Superior temporal gyrus (tissue), 1 donor: ENCODE measurements around the gene TAF4.
"Not testable (repeated sequence)": the region's sequence is repeated elsewhere in the genome, so short reads cannot be mapped to it uniquely, and the experiment has no call there.

Source experiments
- DNase-seq: peaks from one replicate; pipeline ENCODE4 v3.0.0-alpha.2; 2016; ENCODE audit errors: extremely low spot score

TAF4 gene

DNA sequence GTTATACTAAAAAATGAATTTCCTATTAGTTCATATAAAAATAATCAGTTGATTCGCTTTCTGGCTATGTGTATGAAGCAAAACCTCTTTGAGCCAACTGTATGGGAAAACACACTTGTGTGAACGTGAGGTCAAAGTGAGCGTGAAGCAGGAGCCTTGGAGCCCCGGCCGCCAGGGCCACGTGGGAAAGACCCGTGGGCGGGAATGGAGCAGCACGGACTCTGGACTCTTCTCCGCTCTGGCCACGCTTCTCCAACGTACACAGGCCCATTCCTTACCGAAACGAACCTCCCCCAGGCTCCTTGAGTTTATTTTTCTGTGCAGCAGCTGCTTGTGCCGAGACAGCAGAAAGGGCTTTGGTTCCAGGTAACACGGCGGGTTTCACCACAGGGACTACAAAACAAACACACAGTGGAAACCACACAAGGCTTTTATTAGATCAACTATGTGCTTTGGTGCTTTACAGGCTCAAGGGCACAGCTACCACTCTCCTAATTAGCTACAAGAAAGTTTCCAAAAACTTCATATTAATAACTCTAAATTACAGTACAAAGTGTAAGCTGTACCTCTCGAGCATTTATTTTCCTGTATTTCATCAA is 62.7 kb downstream of the TAF4 start:
- no peak for DNase-seq

DNA sequence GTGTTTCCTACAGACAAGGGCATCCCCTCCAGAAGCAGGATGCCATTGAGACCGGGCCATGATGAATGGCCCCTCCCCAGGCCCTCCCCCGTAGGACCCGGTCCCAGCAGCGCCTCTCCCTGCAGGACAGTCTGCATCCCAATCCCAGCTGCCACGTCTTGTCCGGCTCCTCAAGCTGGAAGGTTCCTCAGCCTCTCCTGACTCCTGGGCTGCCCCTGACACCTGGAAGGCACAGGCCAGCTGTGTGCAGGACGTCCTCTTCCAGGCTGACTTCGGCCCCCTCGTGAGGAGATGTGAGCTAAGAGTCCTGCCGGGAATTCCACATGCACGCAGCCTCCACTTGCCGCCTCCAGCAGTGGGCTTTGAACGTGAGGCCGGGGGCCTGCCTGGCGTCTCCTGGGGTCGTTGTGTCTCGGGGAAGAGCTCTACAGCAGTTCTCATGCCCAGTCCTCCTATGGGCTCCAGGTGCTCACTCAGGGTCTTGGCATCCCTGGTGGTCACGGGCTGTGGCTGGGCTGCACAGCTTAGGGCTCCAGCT is 64.4 kb downstream of the TAF4 start:
- no peak for DNase-seq

DNA sequence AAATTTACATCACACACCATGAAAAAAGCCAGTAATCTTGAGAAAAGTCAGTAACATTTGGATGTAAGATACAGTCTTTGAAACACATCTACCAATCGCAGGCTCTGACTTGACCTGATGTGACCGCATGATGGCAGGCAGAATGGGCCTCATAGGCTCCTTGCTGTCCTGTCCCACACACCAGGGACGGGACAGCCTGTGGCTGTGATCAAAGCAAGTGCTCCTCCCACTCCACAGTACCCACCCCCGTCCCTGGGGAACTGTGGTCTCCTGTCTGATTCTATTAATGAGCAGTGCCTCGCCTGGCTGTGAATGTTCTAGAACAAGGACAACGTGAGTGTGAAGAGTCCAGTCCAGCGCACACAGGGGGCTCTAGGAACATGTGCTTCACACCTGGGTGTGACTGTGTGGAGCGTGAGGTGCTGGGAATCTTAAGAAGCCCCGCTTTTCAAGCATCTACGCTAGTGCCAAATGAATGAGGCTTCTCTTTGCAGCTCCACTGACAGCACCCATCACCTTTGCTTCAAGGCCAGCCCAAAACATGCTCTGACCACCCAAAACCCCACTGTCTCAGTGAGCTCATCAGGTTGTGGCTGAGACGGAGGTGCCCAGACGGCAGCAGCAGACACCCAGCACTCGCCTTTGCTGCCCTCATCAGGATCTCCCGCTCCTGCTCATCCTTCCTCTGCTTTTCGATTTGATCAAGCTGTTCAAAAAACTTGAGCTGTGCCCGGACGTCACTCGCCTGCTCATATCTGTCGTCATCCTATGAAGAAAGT is 67.1 kb downstream of the TAF4 start:
- DNase-seq, result no peak

DNA sequence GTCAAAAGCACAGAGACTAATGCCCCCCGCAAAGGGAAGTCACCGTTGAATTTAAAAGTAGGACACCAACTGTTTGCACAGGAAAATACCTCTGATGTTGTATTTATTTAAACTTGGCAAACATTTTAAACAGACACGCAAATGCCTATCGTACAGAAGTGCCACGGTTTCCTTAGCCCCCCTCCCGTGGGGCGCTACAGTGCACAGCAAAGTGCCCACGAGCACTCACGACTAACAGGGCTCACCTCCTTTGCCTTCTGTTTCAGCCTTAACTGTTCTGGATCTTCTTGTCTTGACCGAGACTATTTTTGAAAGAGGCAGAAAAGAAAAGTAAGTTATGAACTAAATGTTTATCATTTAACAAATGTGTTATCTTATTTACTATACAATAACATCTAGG is 67.8 kb downstream of the TAF4 start:
- no peak for DNase-seq

DNA sequence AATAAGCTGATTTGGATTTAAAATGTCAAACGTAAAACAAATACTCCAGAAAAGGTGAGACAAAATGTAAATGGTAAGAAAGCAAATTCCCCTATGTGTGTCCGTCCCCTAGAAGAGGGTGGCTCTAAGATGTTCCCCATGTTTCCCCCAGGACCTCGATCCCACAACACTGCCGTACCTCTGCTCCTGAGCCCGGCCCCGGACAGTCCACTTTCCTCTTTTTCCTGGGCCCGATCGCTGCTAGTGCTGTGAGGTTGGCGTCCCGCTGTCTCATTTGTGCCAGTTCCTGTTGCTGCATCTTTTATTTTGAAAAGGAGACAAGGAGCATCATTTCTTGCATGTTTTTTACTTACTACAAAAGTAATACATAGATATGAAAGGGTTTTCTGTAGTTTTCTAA is 68.3 kb downstream of the TAF4 start:
- no peak for DNase-seq

DNA sequence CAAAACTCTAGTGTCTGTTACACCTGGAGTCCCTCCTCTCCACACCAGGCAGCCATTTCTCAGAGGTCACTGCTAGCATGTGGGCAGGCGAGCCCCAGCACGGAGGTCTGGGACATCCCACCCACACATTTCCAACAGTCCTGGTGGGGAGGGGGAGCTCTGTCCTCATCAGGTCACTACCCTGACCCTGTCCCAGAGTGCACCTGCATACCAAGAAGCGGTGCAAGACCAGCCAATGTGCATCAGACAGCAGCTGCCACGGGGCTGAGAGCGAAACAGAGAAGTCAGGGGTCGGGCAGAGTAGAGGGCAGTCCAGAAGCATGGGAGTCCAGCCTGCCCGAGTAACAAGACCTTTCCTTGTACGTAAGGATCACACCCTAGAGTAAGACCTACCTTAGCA is 71.1 kb downstream of the TAF4 start:
- no peak for DNase-seq

DNA sequence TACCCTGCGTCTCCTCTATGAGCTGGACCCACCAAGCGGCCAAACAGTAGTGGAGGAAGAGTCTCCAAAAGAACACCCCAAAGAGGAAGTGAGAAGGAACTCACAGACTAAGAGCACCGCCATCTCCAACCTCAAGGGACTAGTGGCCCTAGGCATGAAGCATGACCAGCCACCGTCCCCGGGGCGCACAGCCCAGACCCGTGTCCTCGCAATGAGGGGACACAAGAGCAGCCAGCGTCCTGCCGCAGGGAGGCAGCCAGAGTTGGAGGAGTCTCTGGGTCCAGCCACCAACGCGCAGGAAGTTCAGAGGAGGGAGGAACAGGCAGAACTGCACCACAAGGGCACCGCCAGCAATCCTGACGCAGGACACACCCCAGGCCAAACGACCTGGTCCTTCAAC is 72.6 kb downstream of the TAF4 start:
- no peak for DNase-seq

DNA sequence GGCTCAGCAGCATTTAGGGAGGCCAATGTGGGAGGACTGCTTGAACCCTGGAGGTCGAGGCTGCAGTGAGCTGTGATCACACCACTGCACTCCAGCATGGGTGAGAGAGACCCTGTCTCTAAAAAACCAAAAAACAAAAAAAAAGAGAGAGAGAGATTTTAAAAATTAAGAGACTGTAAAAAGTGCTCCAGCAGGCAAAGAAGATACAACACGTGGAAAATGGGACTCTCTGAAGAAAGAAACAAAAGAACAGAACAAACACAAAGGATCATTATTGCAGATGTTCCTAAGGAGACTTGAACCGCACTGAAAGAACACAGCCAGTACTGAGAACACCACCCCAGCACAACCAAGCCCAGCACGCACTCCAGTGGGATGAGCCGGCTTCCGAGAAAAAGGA is 74.2 kb downstream of the TAF4 start:
- DNase-seq, result no peak

DNA sequence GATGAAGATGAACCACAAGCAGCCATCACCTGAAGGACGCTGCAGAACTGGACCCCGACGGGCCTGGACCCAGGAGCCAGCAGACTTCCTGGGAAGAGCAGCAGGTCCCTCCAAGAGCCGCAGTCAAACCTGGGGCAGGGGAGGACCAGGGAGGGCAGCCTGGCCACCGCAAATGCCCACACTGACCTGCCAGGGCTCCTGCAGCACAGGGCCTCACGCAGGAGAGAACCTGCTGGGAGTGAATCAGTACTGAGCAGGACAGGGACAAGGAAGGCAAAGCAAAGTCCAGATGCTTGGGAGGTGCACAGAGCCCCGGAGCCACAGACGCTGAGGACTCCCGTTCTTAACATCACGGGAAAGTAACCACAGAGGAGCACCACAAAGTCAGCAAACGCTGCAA is 75.2 kb downstream of the TAF4 start:
- DNase-seq, result no peak

DNA sequence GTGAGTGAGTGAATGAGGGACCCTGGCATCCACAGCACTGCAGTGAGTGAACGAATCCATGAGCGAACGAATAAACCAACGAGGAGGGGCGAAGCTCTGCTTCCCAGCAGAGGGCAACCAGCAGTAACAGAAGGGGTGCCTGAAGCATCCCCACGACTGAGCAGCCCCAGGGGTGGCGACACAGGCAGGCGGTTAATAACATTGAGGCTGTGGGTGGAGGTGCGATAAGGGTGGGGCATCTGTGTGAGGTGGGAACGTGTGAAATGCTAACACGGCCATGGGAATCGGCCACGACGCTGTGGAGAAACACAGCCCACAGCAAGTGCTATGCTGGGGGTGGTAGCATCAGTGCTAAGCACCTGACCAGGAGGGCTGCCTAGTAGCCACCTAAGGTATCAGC is 75.9 kb downstream of the TAF4 start:
- DNase-seq, result no peak

DNA sequence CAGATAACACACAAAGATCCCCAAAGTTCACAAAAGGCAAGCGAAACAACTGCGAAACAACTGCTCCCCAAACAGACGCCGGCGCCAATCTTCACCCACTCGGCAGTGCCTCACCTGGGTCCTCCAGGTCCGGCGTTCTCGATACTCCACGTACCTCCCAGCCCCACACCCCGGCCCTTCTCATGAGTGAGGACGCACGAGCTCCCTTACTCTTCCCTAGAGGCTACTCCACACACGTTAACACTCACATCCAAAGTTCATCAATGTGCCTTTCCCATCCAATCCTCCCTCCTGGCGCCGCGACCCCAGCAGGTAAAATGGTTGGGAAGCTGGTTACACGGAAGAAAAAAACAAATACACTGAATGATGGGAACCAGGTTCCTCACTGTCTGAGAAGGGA is 77.0 kb downstream of the TAF4 start:
- no peak for DNase-seq

DNA sequence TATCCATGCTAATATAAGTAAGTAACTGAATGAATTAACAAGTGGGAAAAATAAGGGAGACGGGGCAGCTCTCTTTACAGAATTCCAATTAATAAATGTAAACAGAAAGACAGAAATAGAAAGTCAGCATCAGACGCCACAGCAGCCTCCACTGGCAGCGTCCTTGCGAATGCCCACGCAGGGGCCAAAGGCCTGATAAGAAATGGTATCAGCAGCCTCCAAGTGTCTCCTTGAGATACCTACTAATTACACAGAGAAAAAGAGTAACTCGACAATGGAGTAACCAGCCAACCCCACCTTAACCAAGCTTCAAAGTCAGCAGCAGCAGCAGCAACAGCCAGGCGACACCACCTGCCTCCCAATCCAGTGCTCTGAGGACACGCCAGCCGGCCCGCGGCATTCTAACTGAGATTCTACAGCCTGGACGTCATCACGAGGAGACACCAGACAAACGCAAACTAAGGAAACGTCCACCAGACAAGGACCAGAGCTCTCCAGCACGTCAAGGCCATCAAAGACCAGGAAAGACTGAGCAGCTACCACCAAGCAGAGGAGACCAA is 78.8 kb downstream of the TAF4 start:
- no peak for DNase-seq

DNA sequence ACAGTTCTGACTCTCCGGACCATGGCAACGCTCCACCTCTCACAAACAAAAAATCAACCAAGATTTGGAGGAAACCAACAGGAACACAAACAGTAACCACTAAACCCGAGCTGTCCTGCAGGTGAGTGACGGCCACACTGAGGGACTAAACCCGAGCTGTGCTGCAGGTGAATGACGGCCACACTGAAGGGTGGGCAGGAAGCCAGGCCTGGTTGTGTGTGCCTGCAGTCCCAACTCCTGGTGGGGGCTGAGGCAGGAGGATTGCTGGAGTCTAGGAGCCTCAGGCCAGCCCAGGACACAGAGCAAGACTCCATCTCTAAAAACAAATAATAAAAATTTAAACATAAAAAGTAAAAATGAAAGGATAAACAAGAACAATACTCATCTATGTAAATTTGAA is 80.6 kb downstream of the TAF4 start:
- no peak for DNase-seq

DNA sequence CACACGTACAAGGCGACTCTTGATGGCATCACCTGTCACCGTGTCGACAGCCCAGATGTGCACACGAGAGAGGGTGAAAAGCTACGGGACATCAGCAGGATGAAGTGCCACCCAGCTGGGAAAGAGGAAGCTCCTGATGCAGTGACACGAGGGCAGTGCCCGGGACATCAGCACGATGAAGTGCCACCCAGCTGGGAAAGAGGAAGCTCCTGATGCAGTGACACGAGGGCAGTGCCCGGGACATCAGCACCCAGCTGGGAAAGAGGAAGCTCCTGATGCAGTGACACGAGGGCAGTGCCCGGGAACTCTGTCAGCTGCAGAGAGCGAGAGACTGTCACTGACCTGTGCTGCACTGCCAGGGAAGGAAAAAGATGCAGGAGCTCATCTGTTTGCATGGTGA is 81.2 kb downstream of the TAF4 start:
- DNase-seq, result not testable (repeated sequence)

DNA sequence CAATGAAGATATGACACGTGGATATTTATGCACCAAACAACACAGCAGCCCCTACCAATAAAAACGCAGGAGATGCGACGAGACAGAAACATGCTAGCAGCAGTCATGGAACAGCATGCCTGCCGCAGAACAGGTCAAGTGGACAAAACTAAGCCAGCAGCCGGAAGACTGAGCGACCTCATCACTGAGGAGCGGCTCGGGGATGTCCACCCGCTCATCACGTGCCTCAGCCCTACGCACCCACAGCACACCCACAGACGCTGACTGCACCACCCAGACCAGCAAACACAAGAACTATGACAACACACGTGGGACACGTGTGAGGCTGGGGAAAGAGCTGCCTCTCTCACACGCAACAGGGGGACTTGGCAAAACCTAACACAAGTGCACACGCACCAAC is 81.7 kb downstream of the TAF4 start:
- DNase-seq, result no peak

DNA sequence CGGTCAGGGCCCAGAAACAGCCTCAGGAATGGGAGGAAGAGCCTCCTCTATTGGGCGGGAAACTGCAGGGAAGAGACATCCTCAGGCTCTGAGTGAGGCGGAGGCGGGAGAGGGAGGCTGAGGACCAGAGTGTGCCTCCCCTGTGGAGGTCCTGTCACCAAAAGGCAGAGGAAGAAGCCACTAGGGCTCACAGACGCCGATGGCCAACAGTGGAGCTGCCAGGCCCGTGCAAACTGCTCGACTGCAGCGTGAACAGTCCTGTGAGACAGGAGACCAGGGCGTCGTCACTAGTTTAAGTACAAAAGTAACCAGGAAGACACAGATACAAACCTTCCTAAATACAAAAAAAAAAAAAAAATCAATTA is 82.7 kb downstream of the TAF4 start:
- DNase-seq, result no peak

DNA sequence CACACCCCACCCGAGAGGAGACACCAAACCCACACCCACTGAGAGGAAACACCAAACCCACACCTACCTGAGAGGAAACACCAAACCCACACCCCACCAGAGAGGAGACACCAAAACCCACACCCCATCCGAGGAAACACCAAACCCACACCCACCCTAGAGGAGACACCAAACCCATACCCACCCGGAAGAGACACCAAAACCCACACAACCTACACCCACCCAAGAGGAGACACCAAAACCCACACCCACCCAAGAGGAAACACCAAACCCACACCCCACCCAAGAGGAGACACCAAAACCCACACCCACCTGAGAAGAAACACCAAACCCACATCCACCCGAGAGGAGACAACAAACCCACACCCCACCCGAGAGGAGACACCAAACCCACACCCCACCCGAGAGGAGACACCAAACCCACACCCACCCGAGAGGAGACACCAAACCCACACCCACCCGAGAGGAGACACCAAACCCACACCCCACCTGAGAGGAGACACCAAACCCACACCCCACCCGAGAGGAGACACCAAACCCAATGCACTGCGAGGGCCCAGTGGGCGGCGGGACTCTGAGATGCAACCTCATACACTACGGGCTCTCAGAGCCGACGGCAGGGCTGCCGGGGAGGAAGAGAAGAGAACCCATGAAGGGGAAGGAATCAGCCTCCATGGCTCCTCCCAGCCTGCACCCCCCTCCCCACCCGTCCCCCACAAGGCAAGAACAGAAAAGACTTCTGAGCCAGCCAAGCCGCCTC is 83.3 kb downstream of the TAF4 start:
- no peak for DNase-seq

DNA sequence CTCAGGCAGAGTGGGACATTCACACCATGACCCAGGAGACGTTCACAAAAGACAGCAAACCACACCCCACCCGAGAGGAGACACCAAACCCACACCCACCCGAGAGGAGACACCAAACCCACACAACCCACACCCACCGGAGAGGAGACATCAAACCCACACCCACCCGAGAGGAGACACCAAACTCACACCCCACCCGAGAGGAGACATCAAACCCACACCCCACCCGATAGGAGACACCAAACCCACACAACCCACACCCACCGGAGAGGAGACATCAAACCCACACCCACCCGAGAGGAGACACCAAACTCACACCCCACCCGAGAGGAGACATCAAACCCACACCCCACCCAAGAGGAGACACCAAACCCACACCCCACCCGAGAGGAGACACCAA is 84.0 kb downstream of the TAF4 start:
- DNase-seq, result not testable (repeated sequence)

DNA sequence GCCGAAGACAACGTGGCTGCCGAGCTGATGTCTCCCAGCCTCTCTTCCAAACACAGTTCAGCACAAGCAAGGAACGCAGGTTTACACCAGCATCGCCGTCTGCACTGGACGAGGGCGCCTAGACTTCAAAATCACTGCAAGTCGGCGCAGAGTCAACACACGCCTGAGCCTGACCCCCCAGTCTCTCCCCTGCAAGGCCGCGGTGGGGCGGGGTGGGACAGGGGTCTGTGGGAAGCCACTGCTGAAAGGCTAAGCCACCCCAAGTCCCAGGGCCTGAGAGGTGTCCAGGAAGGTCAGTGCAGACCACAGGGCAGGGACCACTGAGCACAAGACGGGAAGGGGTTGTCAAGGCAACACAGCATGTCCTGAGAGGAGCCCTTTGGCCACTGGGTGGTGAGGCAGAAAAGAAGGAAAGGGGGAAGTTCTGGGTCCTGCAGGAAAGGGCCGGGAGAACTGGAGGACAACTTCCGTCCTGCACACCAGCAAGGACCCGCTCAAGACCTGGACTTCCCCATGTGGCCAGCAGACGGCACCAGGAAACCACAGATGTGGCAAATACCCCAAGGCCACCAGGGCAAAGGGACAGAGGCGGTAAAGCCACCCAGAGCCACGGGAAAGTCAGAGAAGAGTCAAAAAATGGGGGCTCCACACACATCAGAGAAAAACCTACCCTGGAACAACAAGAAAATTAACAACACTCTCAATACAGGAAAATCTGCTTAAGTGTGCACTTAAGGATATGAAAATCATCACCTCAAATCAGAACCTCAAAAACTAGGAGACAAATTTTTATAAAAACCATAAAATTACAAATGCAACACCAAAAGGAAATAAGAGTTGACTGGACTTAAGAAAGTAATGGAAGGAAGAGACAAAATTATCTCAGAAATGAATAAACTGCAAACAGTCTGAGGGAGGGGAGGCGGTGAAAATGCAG is 84.8 kb downstream of the TAF4 start:
- DNase-seq, result no peak

DNA sequence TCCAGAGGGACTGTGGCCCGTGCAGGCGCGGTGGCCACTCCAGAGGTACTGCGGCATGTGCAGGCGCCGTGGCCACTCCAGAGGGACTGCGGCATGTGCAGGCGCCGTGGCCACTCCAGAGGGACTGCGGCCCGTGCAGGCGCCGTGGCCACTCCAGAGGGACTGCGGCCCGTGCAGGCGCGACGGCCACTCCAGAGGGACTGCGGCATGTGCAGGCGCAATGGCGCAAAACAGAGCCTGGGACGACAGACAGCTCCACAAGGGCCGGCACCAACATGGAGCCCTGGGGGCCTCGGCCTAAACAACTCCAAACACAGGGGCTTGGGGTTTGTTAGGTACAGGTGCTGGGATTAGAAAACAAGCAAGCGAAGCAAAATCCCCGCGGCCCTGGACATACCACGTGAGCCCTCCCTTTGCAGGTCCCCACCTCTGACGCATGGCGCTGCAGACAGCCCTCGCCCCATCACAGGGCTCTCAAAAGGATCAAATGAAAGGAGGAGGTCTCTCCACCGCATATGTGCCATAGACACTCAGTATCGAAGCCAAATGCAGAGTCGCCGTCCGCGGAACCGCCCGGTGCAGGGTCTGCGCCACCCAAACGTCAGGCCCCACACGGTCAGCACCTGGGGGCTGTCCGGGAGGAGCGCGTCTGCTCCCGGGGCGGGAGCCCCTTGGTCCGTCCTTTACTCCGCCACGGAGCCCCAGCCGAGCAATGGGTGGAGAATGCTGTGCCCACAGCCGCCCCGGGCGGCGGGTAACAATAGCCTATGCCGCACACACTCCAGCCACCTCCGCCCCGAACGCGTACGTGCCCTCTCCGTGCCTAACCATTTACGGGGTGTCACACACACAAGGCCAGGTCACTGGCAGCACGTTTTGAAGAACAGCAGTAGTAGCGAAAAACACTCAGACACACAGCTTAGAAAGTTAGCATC is 85.7 kb downstream of the TAF4 start:
- no peak for DNase-seq
